ENCODE measurements around the gene COL8A2. TPM values are rescaled to one million over a fixed set of nuclear protein-coding genes. Genes with fewer than 3 reads are reported as not detected.

COL8A2 gene
- polyA plus RNA-seq, 1 donor from 2014 or later, result not detected

DNA sequence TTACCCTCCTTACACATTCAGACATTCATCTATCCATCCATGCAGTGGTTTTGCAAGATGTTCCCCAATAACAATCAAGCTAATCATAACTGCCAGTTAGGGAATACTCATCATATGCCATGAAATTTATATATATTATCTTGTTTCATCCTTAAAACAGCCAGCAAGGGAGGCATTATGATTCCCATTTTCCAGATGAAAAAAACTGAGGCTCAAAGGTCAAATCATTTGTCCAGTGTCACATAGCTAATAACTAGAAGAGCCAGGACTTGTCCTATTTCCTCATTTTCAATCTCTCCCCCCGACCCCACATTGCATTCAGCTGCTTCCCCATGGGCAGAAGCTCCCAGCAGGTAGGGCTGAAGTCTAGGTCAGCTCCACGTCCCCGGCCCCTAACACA lies 7.0 kb upstream of the COL8A2 start:
- no peak overlapping the region for H3K4me3 ChIP-seq (ENCODE audit: low read length)

DNA sequence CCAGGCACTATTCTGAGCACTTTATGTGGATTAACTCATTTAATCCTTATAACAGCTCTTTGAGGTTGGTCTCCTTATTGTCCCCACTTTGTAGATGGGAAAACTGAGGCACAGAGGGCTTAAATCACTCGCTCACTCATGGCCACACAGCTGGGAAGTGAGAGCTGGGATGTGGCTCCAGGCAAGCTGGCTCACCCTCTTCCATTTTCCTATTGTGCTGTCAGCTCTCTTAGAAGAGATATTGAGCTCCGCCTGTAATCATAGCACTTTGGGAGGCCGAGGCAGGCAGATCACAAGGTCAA lies 3.8 kb upstream of the COL8A2 start:
- no peak for TF ChIP-seq RAD21 (conservative IDR thresholded peaks at IDR 0.05)
- no peak for TF ChIP-seq TAF1 (IDR thresholded peaks at IDR 0.05; ENCODE audit: low read depth)
- TF ChIP-seq EZH2 (IDR thresholded peaks at IDR 0.05; ENCODE audit: borderline replicate concordance, insufficient read depth, low read length, poor library complexity, severe bottlenecking), result no peak
- TF ChIP-seq EP300 (conservative IDR thresholded peaks at IDR 0.05; ENCODE audit: poor library complexity, severe bottlenecking), result no peak
- TF ChIP-seq MXI1 (conservative IDR thresholded peaks at IDR 0.05; ENCODE audit: poor library complexity, severe bottlenecking), result no peak
- TF ChIP-seq, protein P1, sequence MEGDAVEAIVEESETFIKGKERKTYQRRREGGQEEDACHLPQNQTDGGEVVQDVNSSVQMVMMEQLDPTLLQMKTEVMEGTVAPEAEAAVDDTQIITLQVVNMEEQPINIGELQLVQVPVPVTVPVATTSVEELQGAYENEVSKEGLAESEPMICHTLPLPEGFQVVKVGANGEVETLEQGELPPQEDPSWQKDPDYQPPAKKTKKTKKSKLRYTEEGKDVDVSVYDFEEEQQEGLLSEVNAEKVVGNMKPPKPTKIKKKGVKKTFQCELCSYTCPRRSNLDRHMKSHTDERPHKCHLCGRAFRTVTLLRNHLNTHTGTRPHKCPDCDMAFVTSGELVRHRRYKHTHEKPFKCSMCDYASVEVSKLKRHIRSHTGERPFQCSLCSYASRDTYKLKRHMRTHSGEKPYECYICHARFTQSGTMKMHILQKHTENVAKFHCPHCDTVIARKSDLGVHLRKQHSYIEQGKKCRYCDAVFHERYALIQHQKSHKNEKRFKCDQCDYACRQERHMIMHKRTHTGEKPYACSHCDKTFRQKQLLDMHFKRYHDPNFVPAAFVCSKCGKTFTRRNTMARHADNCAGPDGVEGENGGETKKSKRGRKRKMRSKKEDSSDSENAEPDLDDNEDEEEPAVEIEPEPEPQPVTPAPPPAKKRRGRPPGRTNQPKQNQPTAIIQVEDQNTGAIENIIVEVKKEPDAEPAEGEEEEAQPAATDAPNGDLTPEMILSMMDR (IDR thresholded peaks at IDR 0.05; ENCODE audit: poor library complexity, severe bottlenecking), result no peak
- peaks cover 28% of the 10 kb centered on the region for H3K27me3 ChIP-seq (ENCODE audit: insufficient read depth, low read depth, low read length)
- H3K9me2 ChIP-seq (ENCODE audit: insufficient read depth, low read length), result no peaks in the 10 kb centered on the region
- H3K4me3 ChIP-seq (ENCODE audit: low read length), result no peak overlapping the region
- H3K9ac ChIP-seq (ENCODE audit: low read length), result no peak overlapping the region
- H3F3A ChIP-seq (ENCODE audit: insufficient read depth, low read length, poor library complexity, severe bottlenecking), result no peaks in the 10 kb centered on the region
- H3K27ac ChIP-seq (ENCODE audit: low read length), result no peak overlapping the region
- H3K36me3 ChIP-seq (ENCODE audit: insufficient read depth, low read length), result no peaks in the 10 kb centered on the region
- no peaks in the 10 kb centered on the region for H3K79me2 ChIP-seq (replicated peaks; ENCODE audit: insufficient read depth, low read length)
- H2AFZ ChIP-seq (ENCODE audit: low read depth, low read length), result no peak overlapping the region
- H3K4me2 ChIP-seq (ENCODE audit: low read length), result no peak overlapping the region
- no peaks in the 10 kb centered on the region for H3K9me3 ChIP-seq (ENCODE audit: low read length)
- no peaks in the 10 kb centered on the region for H4K20me1 ChIP-seq (ENCODE audit: insufficient read depth)

More for the DNA sequence above, 7.0 kb upstream of the COL8A2 start:
- Histone ChIP-seq H3K9ac (ENCODE audit: low read length) (no peak overlapping the region), H3K9me3 (ENCODE audit: low read length) (no peaks in the 10 kb centered on the region), H3K36me3 (ENCODE audit: insufficient read depth, low read length) (no peaks in the 10 kb centered on the region), H3K9me2 (ENCODE audit: insufficient read depth, low read length) (no peaks in the 10 kb centered on the region), H3K79me2 (replicated peaks; ENCODE audit: insufficient read depth, low read length) (no peaks in the 10 kb centered on the region), H3K4me2 (ENCODE audit: low read length) (no peak overlapping the region), H3K27me3 (ENCODE audit: insufficient read depth, low read depth, low read length) (no peaks in the 10 kb centered on the region), H4K20me1 (ENCODE audit: insufficient read depth) (no peaks in the 10 kb centered on the region), H3F3A (ENCODE audit: insufficient read depth, low read length, poor library complexity, severe bottlenecking) (no peaks in the 10 kb centered on the region), H3K27ac (ENCODE audit: low read length) (no peak overlapping the region), H2AFZ (ENCODE audit: low read depth, low read length) (no peak overlapping the region)
- TF ChIP-seq SMC3 (conservative IDR thresholded peaks at IDR 0.05; ENCODE audit: poor library complexity), result no peak
- TF ChIP-seq MXI1 (conservative IDR thresholded peaks at IDR 0.05; ENCODE audit: poor library complexity, severe bottlenecking), result no peak
- TF ChIP-seq, protein P1 (IDR thresholded peaks at IDR 0.05; ENCODE audit: poor library complexity, severe bottlenecking), result no peak
- TF ChIP-seq POLR2AphosphoS5 (IDR thresholded peaks at IDR 0.05), result no peak
- TF ChIP-seq EP300 (conservative IDR thresholded peaks at IDR 0.05; ENCODE audit: poor library complexity, severe bottlenecking), result no peak
- TF ChIP-seq TAF1 (IDR thresholded peaks at IDR 0.05; ENCODE audit: low read depth), result no peak
- no peak for TF ChIP-seq EZH2 (IDR thresholded peaks at IDR 0.05; ENCODE audit: borderline replicate concordance, insufficient read depth, low read length, poor library complexity, severe bottlenecking)
- TF ChIP-seq, protein P2, sequence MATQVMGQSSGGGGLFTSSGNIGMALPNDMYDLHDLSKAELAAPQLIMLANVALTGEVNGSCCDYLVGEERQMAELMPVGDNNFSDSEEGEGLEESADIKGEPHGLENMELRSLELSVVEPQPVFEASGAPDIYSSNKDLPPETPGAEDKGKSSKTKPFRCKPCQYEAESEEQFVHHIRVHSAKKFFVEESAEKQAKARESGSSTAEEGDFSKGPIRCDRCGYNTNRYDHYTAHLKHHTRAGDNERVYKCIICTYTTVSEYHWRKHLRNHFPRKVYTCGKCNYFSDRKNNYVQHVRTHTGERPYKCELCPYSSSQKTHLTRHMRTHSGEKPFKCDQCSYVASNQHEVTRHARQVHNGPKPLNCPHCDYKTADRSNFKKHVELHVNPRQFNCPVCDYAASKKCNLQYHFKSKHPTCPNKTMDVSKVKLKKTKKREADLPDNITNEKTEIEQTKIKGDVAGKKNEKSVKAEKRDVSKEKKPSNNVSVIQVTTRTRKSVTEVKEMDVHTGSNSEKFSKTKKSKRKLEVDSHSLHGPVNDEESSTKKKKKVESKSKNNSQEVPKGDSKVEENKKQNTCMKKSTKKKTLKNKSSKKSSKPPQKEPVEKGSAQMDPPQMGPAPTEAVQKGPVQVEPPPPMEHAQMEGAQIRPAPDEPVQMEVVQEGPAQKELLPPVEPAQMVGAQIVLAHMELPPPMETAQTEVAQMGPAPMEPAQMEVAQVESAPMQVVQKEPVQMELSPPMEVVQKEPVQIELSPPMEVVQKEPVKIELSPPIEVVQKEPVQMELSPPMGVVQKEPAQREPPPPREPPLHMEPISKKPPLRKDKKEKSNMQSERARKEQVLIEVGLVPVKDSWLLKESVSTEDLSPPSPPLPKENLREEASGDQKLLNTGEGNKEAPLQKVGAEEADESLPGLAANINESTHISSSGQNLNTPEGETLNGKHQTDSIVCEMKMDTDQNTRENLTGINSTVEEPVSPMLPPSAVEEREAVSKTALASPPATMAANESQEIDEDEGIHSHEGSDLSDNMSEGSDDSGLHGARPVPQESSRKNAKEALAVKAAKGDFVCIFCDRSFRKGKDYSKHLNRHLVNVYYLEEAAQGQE (IDR thresholded peaks at IDR 0.05; ENCODE audit: borderline replicate concordance), result no peak
- no peak for TF ChIP-seq RAD21 (conservative IDR thresholded peaks at IDR 0.05)

Measured in neural cell (in vitro differentiated cells).